ENCODE measurements around the gene ANKS1A.

- no peak for TF ChIP-seq CTCF (IDR thresholded peaks at IDR 0.05)
- TF ChIP-seq POLR2A (IDR thresholded peaks at IDR 0.05), result no peak
Observed at GRCh38 chr6:34961082-34961481, 72.0 kb downstream of the ANKS1A start.
